SK-N-SH (cell line): Measurements from ENCODE around the gene ART4. TPM values are rescaled to one million over a fixed set of nuclear protein-coding genes. Genes with fewer than 3 reads are reported as not detected.

Experiments used
- CTCF ChIA-PET: fragments of 300-600, 350-600 bp; formaldehyde crosslinking; extraction: SDS; loops from one replicate; lab custom pipeline; 2021; lab: Yijun Ruan, JAX
- POLR2A ChIA-PET: fragments of 350-600 bp; sonication (Branson Sonifier 250); formaldehyde crosslinking; extraction: SDS; loops from one replicate; lab custom pipeline; 2020; ENCODE audit warnings: antibody characterized with exemption, inconsistent platforms; lab: Yijun Ruan, JAX
- DNase-seq: peaks from one replicate; pipeline ENCODE4 v3.0.0; 2012
- H2AFZ ChIP-seq: fragments of 200-600 bp; sonication (generic); 2 replicates; pipeline ENCODE4 v1.8.1; 2016; ENCODE audit warnings: antibody characterized with exemption, mild to moderate bottlenecking, low read depth
- H3F3A ChIP-seq: fragments of 200-600 bp; sonication (generic); replicated peaks from 2 replicates; pipeline ENCODE3; 2016; ENCODE audit warnings: antibody characterized with exemption, mild to moderate bottlenecking; ENCODE audit not compliant: insufficient read depth
- H3K27ac ChIP-seq, 2 experiments: fragments of 200-500 bp in 1 of 2; fragments of 200-600 bp in 1 of 2; sonication (Bioruptor generic) in 1 of 2; sonication (generic), shearing (Covaris generic) in 1 of 2; 2 replicates each; pipeline versions ENCODE4 v1.5.1 to v1.6.1; 2014 to 2016; ENCODE audit warnings: low read depth in 2 of 2, inconsistent platforms in 1 of 2, low read length in 1 of 2, mild to moderate bottlenecking in 1 of 2, mixed read lengths in 1 of 2
- H3K27me3 ChIP-seq: fragments of 200-600 bp; sonication (generic), shearing (Covaris generic); 2 replicates; pipeline ENCODE4 v1.6.1; 2016; ENCODE audit warnings: mixed run types; ENCODE audit not compliant: insufficient read depth
- H3K36me3 ChIP-seq, 2 experiments: fragments of 200-500 bp in 1 of 2; fragments of 200-600 bp in 1 of 2; sonication (Bioruptor generic) in 1 of 2; sonication (generic) in 1 of 2; replicated peaks in 1 of 2; 2 replicates each; pipeline versions ENCODE3 to v1.5.1; 2014 to 2016; ENCODE audit warnings: low read length in 1 of 2, mild to moderate bottlenecking in 1 of 2; ENCODE audit not compliant: insufficient read depth in 2 of 2, control insufficient read depth in 1 of 2
- H3K4me1 ChIP-seq, 2 experiments: fragments of 200-500 bp in 1 of 2; fragments of 200-600 bp in 1 of 2; sonication (Bioruptor generic) in 1 of 2; sonication (generic), shearing (Covaris generic) in 1 of 2; 2 replicates each; pipeline versions ENCODE4 v1.5.1 to v1.6.1; 2014 to 2016; ENCODE audit warnings: low read depth in 1 of 2, low read length in 1 of 2, mixed run types in 1 of 2; ENCODE audit not compliant: insufficient read depth in 2 of 2, control insufficient read depth in 1 of 2
- H3K4me2 ChIP-seq: fragments of 200-600 bp; sonication (generic), shearing (Covaris generic); 2 replicates; pipeline ENCODE4 v1.6.1; 2017; ENCODE audit warnings: mixed run types
- H3K4me3 ChIP-seq, 2 experiments: fragments of 200-500 bp in 1 of 2; fragments of 200-600 bp in 1 of 2; sonication (Bioruptor generic) in 1 of 2; sonication (generic), shearing (Covaris generic) in 1 of 2; 2 replicates each; pipeline versions ENCODE4 v1.5.1 to v1.8.1; 2014 to 2016; ENCODE audit warnings: low read depth in 2 of 2, inconsistent platforms in 1 of 2, low read length in 1 of 2, mild to moderate bottlenecking in 1 of 2, mixed read lengths in 1 of 2, moderate library complexity in 1 of 2
- H3K79me2 ChIP-seq: fragments of 200-600 bp; sonication (generic); 2 replicates; pipeline ENCODE4 v1.8.1; 2017; ENCODE audit warnings: mild to moderate bottlenecking; ENCODE audit not compliant: insufficient read depth
- H3K9ac ChIP-seq: fragments of 200-600 bp; sonication (generic); 2 replicates; pipeline ENCODE4 v1.6.1; 2017; ENCODE audit warnings: mixed run types
- H3K9me2 ChIP-seq: fragments of 200-600 bp; sonication (generic); 2 replicates; pipeline ENCODE4 v1.6.1; 2017; ENCODE audit warnings: mixed run types
- H3K9me3 ChIP-seq: fragments of 200-600 bp; sonication (generic); 2 replicates; pipeline ENCODE4 v1.6.1; 2017; ENCODE audit warnings: mixed run types, mild to moderate bottlenecking, moderate library complexity
- H4K20me1 ChIP-seq: fragments of 200-600 bp; sonication (generic); 2 replicates; pipeline ENCODE4 v1.6.1; 2017; ENCODE audit warnings: mild to moderate bottlenecking, mixed run types; ENCODE audit not compliant: insufficient read depth
- CHD2 ChIP-seq: fragments of 150-350 bp; IDR thresholded peaks from 2 replicates; pipeline ENCODE4 v1.6.1; 2018; ENCODE audit warnings: low read length; ENCODE audit not compliant: partially characterized antibody
- CTCF ChIP-seq: fragments of 200-600 bp; sonication (generic); IDR thresholded peaks from 2 replicates; pipeline ENCODE4 v1.6.1; 2017; ENCODE audit warnings: antibody characterized with exemption, mild to moderate bottlenecking, moderate library complexity
- EZH2phosphoT487 ChIP-seq: fragments of 200-600 bp; sonication (generic); IDR thresholded peaks from 2 replicates; pipeline ENCODE4 v1.6.1; 2017; ENCODE audit warnings: low read depth, mixed run types, mild to moderate bottlenecking, antibody characterized with exemption, moderate library complexity, borderline replicate concordance
- FOXJ3 ChIP-seq: sonication (generic); formaldehyde crosslinking; IDR thresholded peaks from 2 replicates; pipeline ENCODE4 v1.5.1; 2020; ENCODE audit warnings: mild to moderate bottlenecking, missing genetic modification reagents
- FOXM1 ChIP-seq: IDR thresholded peaks from 2 replicates; pipeline ENCODE4 v1.4.0; 2012; ENCODE audit warnings: low read depth, mild to moderate bottlenecking
- RAD21 ChIP-seq: IDR thresholded peaks from 2 replicates; pipeline ENCODE4 v1.6.1; 2012; ENCODE audit warnings: mild to moderate bottlenecking, low read length
- REST ChIP-seq: IDR thresholded peaks from 2 replicates; pipeline ENCODE4 v1.6.1; 2012; ENCODE audit warnings: mild to moderate bottlenecking, low read depth, low read length, moderate library complexity
- SMC3 ChIP-seq: IDR thresholded peaks from 2 replicates; pipeline ENCODE4 v1.6.1; 2012; ENCODE audit warnings: low read depth, low read length, improper control_type of control experiment
- TAF1 ChIP-seq: IDR thresholded peaks from 2 replicates; pipeline ENCODE4 v1.6.1; 2012; ENCODE audit warnings: low read depth, mild to moderate bottlenecking, low read length, moderate library complexity, borderline replicate concordance
- TCF12 ChIP-seq: IDR thresholded peaks from 2 replicates; pipeline ENCODE4 v1.4.0; 2012
- USF1 ChIP-seq: IDR thresholded peaks from 2 replicates; pipeline ENCODE4 v1.4.0; 2012; ENCODE audit warnings: low read depth, borderline replicate concordance
- YY1 ChIP-seq: IDR thresholded peaks from 2 replicates; pipeline ENCODE4 v1.4.0; 2012; ENCODE audit warnings: low read depth, mild to moderate bottlenecking
- WGBS: methylation state at CpG from one replicate; pipeline ENCODE4 v1.1.6; 2017; ENCODE audit warnings: low lambda C conversion rate; 5-methylcytosine and 5-hydroxymethylcytosine counted together
- polyA plus RNA-seq, 3 experiments: library from polyadenylated mRNA; depleted of rRNA; stranded (reverse); fragments of >200 nt; gene quantifications; 2 replicates each; pipeline ENCODE4 v1.2.3, GENCODE V29; 2012
- TF ChIP-seq, protein P1 (sequence below): IDR thresholded peaks from 2 replicates; pipeline ENCODE4 v1.4.0; 2012; ENCODE audit warnings: low read depth

ART4 gene
- polyA plus RNA-seq, 1 of the 3 experiments (the other 2 are of a cell fraction), result not detected

DNA sequence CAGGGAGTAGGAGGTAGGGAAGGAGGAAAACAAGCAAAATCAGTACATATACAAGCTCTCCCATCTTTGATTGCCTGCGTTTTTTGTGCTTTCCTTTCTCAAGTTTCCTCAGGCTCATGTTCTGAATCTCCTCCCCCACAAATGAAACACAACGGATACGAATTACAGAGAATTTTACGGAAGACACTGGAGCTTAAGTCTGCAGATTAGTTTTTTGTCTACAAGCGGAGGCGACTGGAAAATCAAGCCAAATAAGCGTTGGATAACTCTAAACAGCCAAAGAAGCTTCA lies 40.7 kb downstream of the ART4 start:
- Histone ChIP-seq H3K4me3 (peak overlapping the region; percentile 63 to 87), H3K36me3 (peaks cover 24 to 33% of the 10 kb centered on the region in 2 experiments), H3F3A (no peaks in the 10 kb centered on the region), H3K79me2 (peaks cover 56% of the 10 kb centered on the region), H3K27me3 (no peaks in the 10 kb centered on the region), H3K9me3 (no peaks in the 10 kb centered on the region), H3K9ac (peak overlapping the region; percentile 91), H3K9me2 (no peaks in the 10 kb centered on the region), H3K4me1 (peaks cover 2 to 4% of the 10 kb centered on the region in 2 experiments; a peak in 3 of 4 replicates), H2AFZ (0 out of 2 replicates have a peak overlapping the region, but pooled peaks have one; percentile 57), H3K4me2 (peak overlapping the region; percentile 79), H3K27ac (peak overlapping the region; percentile 48 to 81), H4K20me1 (no peaks in the 10 kb centered on the region)
- 0% methylated on average over 7 of the region's 7 CpGs for WGBS
- peak; percentile 10 for DNase-seq
- CTCF ChIA-PET, result interaction anchor here (1.0 to 2.5 kb wide), 5 partner anchors 10 to 33 kb away, joined by 3 to 18 read pairs (median 3); no protein-coding TSS in a partner anchor
- TF ChIP-seq TCF12, result no peak
- no peak for TF ChIP-seq EZH2phosphoT487
- TF ChIP-seq USF1, result no peak
- POLR2A ChIA-PET, result interaction anchor here (1.0 to 3.6 kb wide), 2 partner anchors 29 to 32 kb away, joined by 3 to 30 read pairs; a partner anchor contains a TSS

- ChIA-PET CTCF (interaction anchor here (1.0 to 2.5 kb wide), 4 partner anchors 10 to 33 kb away, joined by 3 to 18 read pairs (median 4); no protein-coding TSS in a partner anchor), POLR2A (interaction anchor here (1.0 to 3.6 kb wide), 2 partner anchors 29 to 32 kb away, joined by 3 to 30 read pairs; a partner anchor contains a TSS)
- H3K9me3 ChIP-seq, result no peaks in the 10 kb centered on the region
- no peaks in the 10 kb centered on the region for H3F3A ChIP-seq
- H3K27me3 ChIP-seq, result no peaks in the 10 kb centered on the region
- peak overlapping the region; percentile 91 for H3K9ac ChIP-seq
- no peaks in the 10 kb centered on the region for H4K20me1 ChIP-seq
- 51% methylated on average over 4 of the region's 4 CpGs for WGBS
- H3K4me2 ChIP-seq, result peak overlapping the region; percentile 79
- H3K4me3 ChIP-seq, result peak overlapping the region; percentile 63 to 87
- no peak for DNase-seq
- no peak overlapping the region for H2AFZ ChIP-seq
- H3K79me2 ChIP-seq, result peaks cover 60% of the 10 kb centered on the region
- peaks cover 27 to 37% of the 10 kb centered on the region in 2 experiments for H3K36me3 ChIP-seq
- peaks cover 2 to 4% of the 10 kb centered on the region in 2 experiments; a peak in 3 of 4 replicates for H3K4me1 ChIP-seq
- TF ChIP-seq RAD21 (no peak), REST (no peak), EZH2phosphoT487 (no peak), SMC3 (no peak), FOXJ3 (CRISPR knock-in tag) (no peak), CTCF (no peak), FOXM1 (no peak), TAF1 (no peak), YY1 (no peak), USF1 (no peak), CHD2 (no peak)
- TF ChIP-seq, protein P1, sequence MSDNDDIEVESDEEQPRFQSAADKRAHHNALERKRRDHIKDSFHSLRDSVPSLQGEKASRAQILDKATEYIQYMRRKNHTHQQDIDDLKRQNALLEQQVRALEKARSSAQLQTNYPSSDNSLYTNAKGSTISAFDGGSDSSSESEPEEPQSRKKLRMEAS, result no peak
- peak overlapping the region in 1 of 2 experiments; percentile 81; a peak in 2 of 4 replicates for H3K27ac ChIP-seq
- H3K9me2 ChIP-seq, result no peaks in the 10 kb centered on the region
Measured at GRCh38 chr12:14802247-14802646, 41.1 kb downstream of the ART4 start.
